IMR-90 (cell line): ENCODE measurements around the gene GRM5.

Experiments used
- CEBPB ChIP-seq: IDR thresholded peaks from 2 replicates; pipeline ENCODE4 v1.6.1; 2012; ENCODE audit warnings: low read depth, low read length, improper control_type of control experiment
- CHD1 ChIP-seq: IDR thresholded peaks from 2 replicates; pipeline ENCODE4 v1.6.1; 2012; ENCODE audit warnings: low read depth, low read length, improper control_type of control experiment
- CTCF ChIP-seq: conservative IDR thresholded peaks from 2 replicates; pipeline ENCODE4 v1.5.1; 2012; ENCODE audit warnings: mild to moderate bottlenecking, low read depth, low read length, improper control_type of control experiment
- MAZ ChIP-seq: IDR thresholded peaks from 2 replicates; pipeline ENCODE4 v1.6.1; 2012; ENCODE audit warnings: low read depth, mild to moderate bottlenecking, low read length, improper control_type of control experiment, moderate library complexity, borderline replicate concordance
- MXI1 ChIP-seq: IDR thresholded peaks from 2 replicates; pipeline ENCODE4 v1.6.1; 2012; ENCODE audit warnings: low read depth, mild to moderate bottlenecking, low read length, moderate library complexity, borderline replicate concordance
- NFE2L2 ChIP-seq: fragments of 150-350 bp; IDR thresholded peaks from 2 replicates; pipeline ENCODE4 v1.6.1; 2016; ENCODE audit warnings: low read depth, mild to moderate bottlenecking, low read length
- POLR2A ChIP-seq: IDR thresholded peaks from 2 replicates; pipeline ENCODE4 v1.6.1; 2012; ENCODE audit warnings: mild to moderate bottlenecking, low read depth, low read length
- RAD21 ChIP-seq: IDR thresholded peaks from 2 replicates; pipeline ENCODE4 v1.6.1; 2012; ENCODE audit warnings: low read length, improper control_type of control experiment
- RCOR1 ChIP-seq: IDR thresholded peaks from 2 replicates; pipeline ENCODE4 v1.6.1; 2012; ENCODE audit warnings: mild to moderate bottlenecking, low read length, improper control_type of control experiment; ENCODE audit not compliant: insufficient replicate concordance
- RFX5 ChIP-seq: IDR thresholded peaks from 2 replicates; pipeline ENCODE4 v1.8.0; 2012; ENCODE audit warnings: low read depth, mild to moderate bottlenecking, low read length, moderate library complexity
- SMC3 ChIP-seq: fragments of 150-350 bp; IDR thresholded peaks from 2 replicates; pipeline ENCODE4 v1.6.1; 2016; ENCODE audit warnings: low read depth, mild to moderate bottlenecking, antibody characterized with exemption, low read length, moderate library complexity
- USF2 ChIP-seq: fragments of 150-350 bp; IDR thresholded peaks from 2 replicates; pipeline ENCODE4 v1.6.1; 2017; ENCODE audit warnings: mild to moderate bottlenecking, antibody characterized with exemption, low read length, low read depth

GRCh38 chr11:89067264-89067663, 1.5 kb upstream of the GRM5 start:
- TF ChIP-seq USF2 (no peak), POLR2A (no peak), CTCF (no peak), RAD21 (no peak), SMC3 (no peak), NFE2L2 (no peak), RCOR1 (no peak), CEBPB (no peak), CHD1 (no peak), MXI1 (no peak), RFX5 (no peak), MAZ (no peak)
